IMR-90 (cell line): Measurements from ENCODE around the gene UNC93B1. TPM values are rescaled to one million over a fixed set of nuclear protein-coding genes. Genes with fewer than 3 reads are reported as not detected.

Experiments
- ATAC-seq: fragments of 200-7000 bp; cut with Tn5 transposase; 2 replicates; pipeline ENCODE4 v1.9.1; 2020; ENCODE audit warnings: low read depth, mild to moderate bottlenecking, moderate library complexity
- BruUV-seq: library from RNA; stranded (reverse); fragments of 400-500 nt; replicated peaks from 2 replicates; lab custom pipeline; 2021; lab: Mats Ljungman, UMichigan
- CTCF ChIA-PET: fragments of 300-600 bp; formaldehyde crosslinking; extraction: SDS; loops from one replicate; lab custom pipeline; 2021; ENCODE audit warnings: antibody characterized with exemption; lab: Yijun Ruan, JAX
- POLR2A ChIA-PET: fragments of 300-600 bp; sonication (Branson Sonifier 250); formaldehyde crosslinking; loops from one replicate; lab custom pipeline; 2022; ENCODE audit warnings: antibody characterized with exemption; ENCODE audit not compliant: unreplicated experiment; lab: Charles Lee
- DNase-seq: peaks from one replicate; pipeline ENCODE4 v3.0.0; 2013
- H2AFZ ChIP-seq: replicated peaks from 2 replicates; pipeline ENCODE3; 2013; ENCODE audit warnings: low read length, mild to moderate bottlenecking; ENCODE audit not compliant: poor library complexity
- H2AK5ac ChIP-seq: 2 replicates; pipeline ENCODE4 v1.6.1; 2013; ENCODE audit warnings: low read depth, low read length, inconsistent platforms
- H2AK9ac ChIP-seq: replicated peaks from 2 replicates; pipeline ENCODE3; 2013; ENCODE audit warnings: mild to moderate bottlenecking, low read depth, low read length, moderate library complexity; ENCODE audit not compliant: poor library complexity
- H2BK120ac ChIP-seq: 2 replicates; pipeline ENCODE4 v1.6.1; 2013; ENCODE audit warnings: low read depth, low read length, inconsistent platforms
- H2BK15ac ChIP-seq: 3 replicates; pipeline ENCODE4 v1.6.1; 2013; ENCODE audit warnings: low read depth, low read length, inconsistent platforms
- H2BK20ac ChIP-seq: 2 replicates; pipeline ENCODE4 v1.6.1; 2013; ENCODE audit warnings: low read depth, mild to moderate bottlenecking, inconsistent platforms, low read length, moderate library complexity
- H2BK5ac ChIP-seq: 2 replicates; pipeline ENCODE4 v1.6.1; 2013; ENCODE audit warnings: mild to moderate bottlenecking, low read depth, low read length, inconsistent platforms; ENCODE audit not compliant: poor library complexity, severe bottlenecking
- H3K14ac ChIP-seq: replicated peaks from 2 replicates; pipeline ENCODE4 v1.6.1; 2013; ENCODE audit warnings: low read depth, low read length, inconsistent platforms
- H3K18ac ChIP-seq: 2 replicates; pipeline ENCODE4 v1.6.1; 2013; ENCODE audit warnings: low read depth, low read length, control low read depth
- H3K23ac ChIP-seq: 2 replicates; pipeline ENCODE4 v1.6.1; 2013; ENCODE audit warnings: low read depth, low read length, inconsistent platforms
- H3K27ac ChIP-seq: 2 replicates; pipeline ENCODE4 v1.5.1; 2013; ENCODE audit warnings: mild to moderate bottlenecking, control low read depth, low read length; ENCODE audit not compliant: insufficient read depth
- H3K27me3 ChIP-seq: 2 replicates; pipeline ENCODE4 v1.6.1; 2013; ENCODE audit warnings: low read length; ENCODE audit not compliant: control insufficient read depth, insufficient read depth
- H3K36me3 ChIP-seq: 2 replicates; pipeline ENCODE4 v1.6.1; 2013; ENCODE audit warnings: low read length, mixed read lengths; ENCODE audit not compliant: control insufficient read depth, insufficient read depth
- H3K4ac ChIP-seq: 2 replicates; pipeline ENCODE4 v1.6.1; 2013; ENCODE audit warnings: low read depth, low read length, inconsistent platforms
- H3K4me1 ChIP-seq: 2 replicates; pipeline ENCODE4 v1.6.1; 2013; ENCODE audit warnings: low read length, mixed read lengths; ENCODE audit not compliant: control insufficient read depth, insufficient read depth
- H3K4me2 ChIP-seq: 2 replicates; pipeline ENCODE4 v1.6.1; 2013; ENCODE audit warnings: low read depth, mild to moderate bottlenecking, control low read depth, low read length, moderate library complexity
- H3K4me3 ChIP-seq: 2 replicates; pipeline ENCODE4 v1.5.1; 2013; ENCODE audit warnings: low read depth, mild to moderate bottlenecking, control low read depth, low read length, moderate library complexity; ENCODE audit not compliant: insufficient read depth
- H3K56ac ChIP-seq: 2 replicates; pipeline ENCODE4 v1.6.1; 2013; ENCODE audit warnings: low read length, inconsistent platforms; ENCODE audit not compliant: insufficient read depth; ENCODE audit errors: extremely low read depth
- H3K79me1 ChIP-seq, 2 experiments: 2 replicates each; pipeline ENCODE4 v1.6.1; 2013; ENCODE audit warnings: low read length in 2 of 2, inconsistent platforms in 1 of 2, low read depth in 1 of 2
- H3K9ac ChIP-seq: 2 replicates; pipeline ENCODE4 v1.6.1; 2013; ENCODE audit warnings: low read depth, low read length, control low read depth
- H3K9me1 ChIP-seq: 2 replicates; pipeline ENCODE4 v1.6.1; 2013; ENCODE audit warnings: low read length, inconsistent platforms; ENCODE audit not compliant: insufficient read depth
- H3K9me3 ChIP-seq: 2 replicates; pipeline ENCODE4 v1.6.1; 2013; ENCODE audit warnings: low read length; ENCODE audit not compliant: control insufficient read depth, insufficient read depth
- H4K20me1 ChIP-seq: 2 replicates; pipeline ENCODE4 v1.6.1; 2013; ENCODE audit warnings: low read length, inconsistent platforms; ENCODE audit not compliant: insufficient read depth
- H4K5ac ChIP-seq: 2 replicates; pipeline ENCODE4 v1.6.1; 2013; ENCODE audit warnings: mild to moderate bottlenecking, low read depth, low read length, control low read depth
- H4K8ac ChIP-seq, 2 experiments: 2 replicates each; pipeline ENCODE4 v1.6.1; 2013; ENCODE audit warnings: low read depth in 2 of 2, low read length in 2 of 2, control low read depth in 1 of 2, inconsistent platforms in 1 of 2
- H4K91ac ChIP-seq: 2 replicates; pipeline ENCODE4 v1.6.1; 2013; ENCODE audit warnings: low read depth, low read length, inconsistent platforms; ENCODE audit not compliant: insufficient read depth
- ELK1 ChIP-seq: fragments of 150-350 bp; IDR thresholded peaks from 2 replicates; pipeline ENCODE4 v1.6.1; 2016; ENCODE audit warnings: low read depth, mild to moderate bottlenecking, low read length, moderate library complexity, borderline replicate concordance
- FOS ChIP-seq: fragments of 150-350 bp; IDR thresholded peaks from 2 replicates; pipeline ENCODE4 v1.6.1; 2016; ENCODE audit warnings: low read depth, low read length
- MAFK ChIP-seq: IDR thresholded peaks from 2 replicates; pipeline ENCODE4 v1.6.1; 2012; ENCODE audit warnings: low read depth, low read length, improper control_type of control experiment
- MXI1 ChIP-seq: IDR thresholded peaks from 2 replicates; pipeline ENCODE4 v1.6.1; 2012; ENCODE audit warnings: low read depth, mild to moderate bottlenecking, low read length, moderate library complexity, borderline replicate concordance
- NFE2L2 ChIP-seq: fragments of 150-350 bp; IDR thresholded peaks from 2 replicates; pipeline ENCODE4 v1.6.1; 2016; ENCODE audit warnings: low read depth, mild to moderate bottlenecking, low read length
- POLR2A ChIP-seq: IDR thresholded peaks from 2 replicates; pipeline ENCODE4 v1.6.1; 2012; ENCODE audit warnings: mild to moderate bottlenecking, low read depth, low read length
- RAD21 ChIP-seq: IDR thresholded peaks from 2 replicates; pipeline ENCODE4 v1.6.1; 2012; ENCODE audit warnings: low read length, improper control_type of control experiment
- RCOR1 ChIP-seq: IDR thresholded peaks from 2 replicates; pipeline ENCODE4 v1.6.1; 2012; ENCODE audit warnings: mild to moderate bottlenecking, low read length, improper control_type of control experiment; ENCODE audit not compliant: insufficient replicate concordance
- RFX5 ChIP-seq: IDR thresholded peaks from 2 replicates; pipeline ENCODE4 v1.8.0; 2012; ENCODE audit warnings: low read depth, mild to moderate bottlenecking, low read length, moderate library complexity
- SMC3 ChIP-seq: fragments of 150-350 bp; IDR thresholded peaks from 2 replicates; pipeline ENCODE4 v1.6.1; 2016; ENCODE audit warnings: low read depth, mild to moderate bottlenecking, antibody characterized with exemption, low read length, moderate library complexity
- USF2 ChIP-seq: fragments of 150-350 bp; IDR thresholded peaks from 2 replicates; pipeline ENCODE4 v1.6.1; 2017; ENCODE audit warnings: mild to moderate bottlenecking, antibody characterized with exemption, low read length, low read depth
- WGBS, 2 experiments: methylation state at CpG; one replicate each; pipeline versions ENCODE4 v1.1.5 to v1.1.7; 2013; ENCODE audit warnings: missing lambda C conversion rate in 2 of 2; ENCODE audit not compliant: insufficient read length in 1 of 2; ENCODE audit errors: extremely low coverage in 2 of 2; 5-methylcytosine and 5-hydroxymethylcytosine counted together
- dilution Hi-C: fragments of 300-500 bp; cut with HindIII; formaldehyde crosslinking; loops from one replicate; pipeline ENCODE4 v1.14.3; 2018; ENCODE audit warnings: low sequenced_read_pairs; ENCODE audit not compliant: unreplicated experiment
- in situ Hi-C: fragments of 300-500 bp; cut with MboI; formaldehyde crosslinking; loops from 3 replicates; pipeline ENCODE4 v1.14.3; 2019; ENCODE audit warnings: low sequenced_read_pairs, inconsistent platforms, mixed read lengths
- intact Hi-C: fragments of 100-400 bp; cut with micrococcal nuclease; formaldehyde crosslinking; loops from 2 replicates; pipeline ENCODE4 v1.10.0; 2022
- polyA plus RNA-seq, 3 experiments: library from polyadenylated mRNA; depleted of rRNA; stranded (reverse); fragments of >200 nt; gene quantifications; 2 replicates each; pipeline ENCODE4 v1.2.3, GENCODE V29; 2012; ENCODE audit warnings: low replicate concordance in 1 of 3
- total RNA-seq: library from RNA; depleted of rRNA; stranded (reverse); fragments of >200 nt; gene quantifications from 2 replicates; pipeline ENCODE4 v1.2.3, GENCODE V29; 2012

Gene UNC93B1
- total and polyA plus RNA-seq, 2 of the 4 experiments (the other 2 are of a cell fraction), result 10.9 to 19.2 TPM

DNA sequence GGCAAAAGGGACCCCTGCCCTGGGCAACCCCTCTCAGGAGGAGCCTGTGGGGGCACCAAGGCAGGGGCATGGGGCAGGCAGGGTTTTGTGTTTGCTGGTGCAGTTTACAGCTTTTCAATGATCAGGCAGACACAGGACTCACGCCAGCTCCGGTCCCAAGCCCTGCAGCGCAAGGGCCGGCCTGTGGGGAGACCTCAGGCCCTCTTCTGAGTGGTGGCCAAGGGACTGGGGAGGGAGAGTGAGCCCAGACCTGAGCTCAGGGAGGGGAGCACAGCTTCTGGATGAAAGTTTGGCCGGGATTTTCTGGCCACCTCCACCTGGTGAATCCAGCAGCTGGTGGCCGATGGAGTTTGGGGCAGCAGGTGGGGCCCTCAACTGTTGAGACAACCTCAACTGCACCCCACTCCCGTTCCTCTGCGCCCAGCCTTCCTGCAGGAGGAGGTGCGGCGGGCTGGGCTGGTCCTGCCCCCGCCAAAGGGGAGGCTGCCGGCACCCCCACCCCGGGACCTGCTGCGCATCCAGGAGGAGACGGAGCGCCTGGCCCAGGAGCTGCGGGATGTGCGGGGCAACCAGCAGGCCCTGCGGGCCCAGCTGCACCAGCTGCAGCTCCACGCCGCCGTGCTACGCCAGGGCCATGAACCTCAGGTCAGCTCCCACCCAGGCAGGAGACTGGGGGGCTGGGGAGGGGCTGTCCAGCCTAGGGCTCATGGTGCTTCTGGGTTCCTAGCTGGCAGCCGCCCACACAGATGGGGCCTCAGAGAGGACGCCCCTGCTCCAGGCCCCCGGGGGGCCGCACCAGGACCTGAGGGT is 38.5 kb upstream of the UNC93B1 start:
- Histone ChIP-seq H2AK5ac (no peak overlapping the region), H3K27ac (no peak overlapping the region), H3K4me2 (no peak overlapping the region), H4K91ac (no peak overlapping the region), H3K4ac (no peak overlapping the region), H2AK9ac (peak overlapping the region; percentile 67), H3K9me3 (no peaks in the 10 kb centered on the region), H2BK20ac (no peak overlapping the region), H2BK5ac (no peak overlapping the region), H3K18ac (no peak overlapping the region), H3K9ac (no peak overlapping the region), H3K27me3 (no peaks in the 10 kb centered on the region), H3K9me1 (no peaks in the 10 kb centered on the region), H4K8ac (no peak overlapping the region), H2AFZ (no peak overlapping the region), H3K23ac (no peak overlapping the region), H4K20me1 (no peaks in the 10 kb centered on the region; the same call in 1 of the 2 replicates), H3K56ac (no peak overlapping the region), H4K5ac (no peak overlapping the region), H3K4me1 (peaks cover 25% of the 10 kb centered on the region), H3K14ac (no peak overlapping the region), H3K79me1 (peaks cover 7 to 49% of the 10 kb centered on the region in 2 experiments; a peak in 3 of 4 replicates), H3K36me3 (peaks cover 31% of the 10 kb centered on the region), H2BK15ac (no peak overlapping the region), H2BK120ac (no peak overlapping the region), H3K4me3 (no peak overlapping the region)
- in situ Hi-C loops (no loop called here), intact Hi-C loops (no loop called here), dilution Hi-C loops (no loop called here)
- no peak for ATAC-seq
- TF ChIP-seq RFX5 (no peak), MAFK (no peak), FOS (no peak), MXI1 (no peak), RCOR1 (no peak), USF2 (no peak), SMC3 (no peak), NFE2L2 (no peak), ELK1 (no peak), POLR2A (no peak), RAD21 (no peak)
- CTCF ChIA-PET, result interaction anchor here (0.6 to 1.4 kb wide), 2 partner anchors 10 to 78 kb away, joined by 3 to 8 read pairs; no protein-coding TSS in a partner anchor
- WGBS, 2 experiments, result 90% methylated on average over 13 of the region's 27 CpGs; no CpG with 5 or more reads in 1 of the 2 experiments
- POLR2A ChIA-PET, result no interaction called here
- no TSS peak for BruUV-seq
- no peak for DNase-seq
